GM19328 (cell line): ENCODE measurements around the gene PPIL4.
"Not testable (repeated sequence)": the region's sequence is repeated elsewhere in the genome, so short reads cannot be mapped to it uniquely, and the experiment has no call there.

ENCODE experiments used
- ATAC-seq: cut with Tn5 transposase; IDR thresholded peaks from one replicate; pipeline ENCODE4 v1.9.1; 2021; ENCODE audit warnings: mild to moderate bottlenecking, moderate library complexity; ENCODE audit not compliant: unreplicated experiment

PPIL4 gene

DNA sequence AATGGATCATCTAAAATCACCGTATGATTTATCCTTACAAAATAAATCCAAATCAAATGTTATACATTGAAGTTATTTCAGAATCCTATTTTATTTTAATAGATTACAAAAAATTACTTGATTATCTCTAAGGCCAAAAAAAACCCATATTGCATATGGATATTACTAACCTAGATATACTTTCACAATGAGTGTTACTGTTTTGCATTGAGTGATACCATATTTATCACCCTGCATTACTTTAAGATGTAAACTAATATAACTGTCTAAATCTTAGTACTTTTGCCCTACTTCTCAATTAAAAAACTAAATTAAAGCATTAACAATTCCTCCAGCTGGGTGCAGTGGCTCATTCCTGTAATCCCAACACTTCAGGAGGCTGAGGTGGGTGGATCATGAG, 11.1 kb downstream of the PPIL4 start:
- ATAC-seq: no peak

DNA sequence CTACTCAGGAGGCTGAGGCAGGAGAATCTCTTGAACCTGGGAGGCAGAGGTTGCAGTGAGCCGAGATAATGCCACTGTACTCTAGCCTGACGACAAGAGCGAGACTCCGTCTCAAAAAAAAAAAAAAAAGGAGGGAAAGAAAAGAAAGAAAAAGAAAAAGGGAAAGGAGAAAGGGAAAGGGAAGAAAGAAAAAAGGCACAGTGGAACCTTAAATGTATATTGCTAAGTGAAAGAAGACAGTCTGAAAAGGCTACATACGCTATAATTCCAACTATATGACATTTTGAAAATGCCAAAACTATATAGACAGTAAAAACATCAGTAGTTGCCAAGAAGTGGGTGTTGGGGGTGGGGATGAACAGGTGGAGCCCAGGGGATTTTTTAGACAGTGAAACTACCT, 16.2 kb downstream of the PPIL4 start:
- ATAC-seq: no peak

DNA sequence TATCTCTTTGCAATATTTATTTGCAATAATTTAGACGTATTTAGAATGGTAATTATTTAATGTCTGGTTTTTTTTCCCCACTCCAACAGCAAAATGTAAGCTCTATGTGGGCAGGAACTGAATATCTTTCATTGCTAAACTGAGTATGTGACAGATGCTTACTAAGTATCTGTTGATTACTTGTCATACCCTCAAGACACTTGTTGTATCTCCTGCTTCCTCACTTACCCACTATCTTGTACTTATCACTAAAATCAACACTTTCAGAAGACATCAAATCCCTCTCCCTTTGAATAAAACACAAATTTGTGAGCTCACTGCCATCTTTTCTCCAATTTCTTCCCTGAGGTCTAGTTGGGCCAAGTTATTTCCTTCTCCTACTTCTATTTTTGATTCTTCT, 30.3 kb downstream of the PPIL4 start:
- ATAC-seq: no peak

DNA sequence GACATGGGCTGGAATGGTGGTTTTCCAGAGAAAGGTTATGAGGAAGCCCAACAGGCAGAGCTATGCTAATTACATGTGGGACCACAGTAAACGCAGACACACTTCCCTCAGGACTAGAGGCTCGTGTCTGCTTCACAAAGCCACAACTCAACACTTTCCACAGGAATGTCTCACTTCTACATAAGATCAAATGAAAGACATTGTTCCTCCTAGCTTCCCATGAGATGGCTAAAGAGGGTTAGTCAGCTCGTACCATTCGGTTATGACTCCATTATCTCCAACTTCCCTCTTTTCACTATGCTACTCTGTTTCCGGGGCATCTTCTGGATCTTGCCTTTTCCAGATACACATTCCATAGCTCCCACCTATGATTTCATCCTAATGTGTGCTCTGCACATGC, 31.9 kb downstream of the PPIL4 start:
- no peak for ATAC-seq

DNA sequence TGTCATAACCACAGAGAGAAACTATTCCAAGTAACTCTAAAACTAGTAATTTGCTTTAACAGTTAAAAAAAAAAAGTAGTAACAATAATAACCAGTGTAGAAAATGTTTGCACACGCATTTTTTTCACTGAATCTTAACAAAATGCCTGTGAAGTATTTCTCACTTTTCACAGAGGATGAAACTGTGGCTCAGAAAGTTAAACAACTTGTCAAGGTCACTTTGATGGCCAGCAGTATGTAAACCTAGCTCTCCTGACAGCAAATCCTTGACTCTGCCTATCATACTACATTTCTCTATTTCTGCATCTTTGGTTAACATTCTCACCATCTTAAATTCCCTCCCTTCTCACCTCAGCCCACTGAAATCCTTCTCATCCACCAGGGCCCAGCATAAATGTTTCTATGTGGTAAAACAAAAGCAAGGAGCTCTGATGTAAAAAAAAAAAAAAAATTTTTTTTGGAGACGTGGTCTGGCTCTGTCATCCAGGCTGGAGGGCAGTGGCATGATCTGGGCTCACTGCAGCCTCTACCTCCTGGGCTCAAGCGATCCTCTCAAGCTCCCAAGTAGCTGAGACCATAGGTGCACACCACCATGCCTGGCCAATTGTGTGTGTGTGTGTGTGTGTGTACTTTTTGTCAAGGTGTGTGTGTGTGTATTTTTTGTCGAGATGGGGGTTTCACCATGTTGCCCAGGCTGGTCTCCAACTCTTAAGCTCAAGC, 34.9 kb downstream of the PPIL4 start:
- no peak for ATAC-seq

DNA sequence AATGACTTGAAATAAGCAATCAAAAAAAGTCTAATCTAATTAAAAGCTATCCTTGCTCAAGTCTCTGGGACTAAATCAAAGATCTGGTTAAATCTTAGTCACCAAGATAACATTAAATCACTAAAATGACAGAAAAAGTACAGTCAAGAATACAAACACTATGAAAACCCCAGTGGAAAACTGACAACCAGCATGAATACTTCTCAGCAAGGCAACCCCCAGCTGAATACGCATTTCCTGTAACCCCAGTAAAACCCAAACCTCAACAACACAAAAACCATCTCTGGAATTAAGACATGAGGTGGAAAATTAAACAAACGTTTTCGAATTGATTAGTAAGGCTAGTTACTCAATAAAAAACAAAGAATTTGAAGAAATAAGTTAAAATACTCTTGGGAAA, 37.4 kb downstream of the PPIL4 start:
- ATAC-seq: no peak

DNA sequence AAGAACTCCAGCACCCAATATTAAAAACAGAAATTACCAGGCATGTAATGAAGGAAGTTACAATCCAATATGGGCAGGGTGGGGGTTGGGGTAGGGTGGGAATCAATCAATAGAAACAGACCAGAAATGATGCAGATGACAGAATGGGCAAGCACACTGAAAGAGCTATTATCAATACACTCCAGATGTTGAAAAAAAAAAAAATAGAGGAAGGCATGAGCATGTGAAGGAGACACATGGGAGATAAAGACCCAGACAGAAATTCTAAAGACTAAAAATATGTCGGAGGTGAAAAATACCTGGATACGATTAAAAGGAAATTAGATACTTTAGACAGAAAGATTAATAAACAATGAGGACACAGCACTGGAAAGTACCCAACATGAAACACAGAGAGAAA, 42.0 kb downstream of the PPIL4 start:
- no peak for ATAC-seq

DNA sequence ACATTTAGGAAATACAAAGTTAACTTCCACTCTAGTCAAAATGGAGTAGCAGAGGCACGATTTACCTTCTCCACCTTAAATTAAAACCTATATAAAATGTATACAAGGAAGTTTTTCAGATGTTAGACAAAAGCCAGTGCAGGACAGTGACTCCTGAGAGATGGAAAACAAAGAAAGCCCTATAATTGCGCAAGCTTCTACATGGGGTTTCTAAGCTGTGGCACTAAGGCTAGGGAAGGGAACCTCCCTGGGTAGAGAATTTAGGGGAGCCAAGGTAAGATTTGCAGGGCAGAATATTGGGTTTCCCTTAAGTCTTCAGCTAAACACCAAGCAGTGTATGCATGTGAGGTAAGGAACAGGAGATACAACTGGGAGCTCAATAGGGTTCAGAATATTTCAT, 42.6 kb downstream of the PPIL4 start:
- no peak for ATAC-seq

DNA sequence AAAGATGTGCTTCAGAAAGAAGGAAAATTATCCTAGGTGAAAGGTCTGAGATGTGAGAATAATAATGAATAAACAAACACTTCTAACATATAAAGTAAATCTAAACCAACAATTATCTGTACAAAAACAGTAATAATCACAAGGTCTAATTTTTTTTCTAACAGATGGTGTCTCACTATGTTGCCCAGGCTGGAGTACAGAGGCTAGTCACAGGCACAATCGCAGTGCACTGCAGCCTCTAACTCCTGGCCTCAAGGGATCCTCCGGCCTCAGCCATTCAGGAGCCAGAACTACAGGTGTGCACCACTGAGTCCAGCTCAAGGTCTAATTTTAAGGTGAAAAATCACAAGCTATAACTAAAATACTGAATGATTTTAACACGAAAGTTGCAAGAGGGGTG, 44.1 kb downstream of the PPIL4 start:
- no peak for ATAC-seq

DNA sequence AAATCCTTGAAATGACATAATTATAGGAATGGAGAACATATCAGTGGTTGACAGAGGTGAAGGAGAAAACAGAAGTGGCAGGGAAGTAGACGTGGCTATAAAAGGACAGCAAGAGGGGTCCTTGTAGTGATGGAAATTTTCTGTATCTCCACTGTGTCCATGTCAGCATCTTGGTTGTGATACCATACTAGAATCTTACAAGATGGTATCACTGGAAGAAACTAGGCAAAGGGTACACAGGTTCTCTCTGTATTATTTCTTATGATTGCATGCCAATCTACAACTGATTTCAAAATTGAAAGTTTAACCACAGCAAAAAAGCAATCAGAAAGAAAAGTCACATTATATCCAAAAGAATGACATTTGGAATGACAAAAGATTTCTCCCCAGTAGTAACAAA, 44.6 kb downstream of the PPIL4 start:
- ATAC-seq: no peak

DNA sequence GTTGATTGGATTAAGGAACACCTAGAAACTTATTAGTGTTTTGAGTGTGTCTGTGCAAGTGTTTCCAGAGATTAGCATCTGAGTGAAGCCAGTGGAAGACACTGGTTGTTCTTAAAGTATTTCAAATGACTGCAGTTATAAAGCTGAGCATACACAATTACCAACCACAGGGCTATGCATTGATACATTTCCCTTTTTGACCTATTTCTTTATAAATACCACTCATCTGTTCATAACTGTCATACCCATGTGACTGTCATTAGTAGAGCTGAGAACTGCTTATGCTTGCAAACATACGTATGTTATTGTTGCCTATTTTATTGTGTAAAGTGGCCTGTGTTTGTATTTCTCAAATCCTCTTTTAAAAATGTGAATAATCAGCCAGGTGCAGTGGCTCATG, 45.7 kb downstream of the PPIL4 start:
- no peak for ATAC-seq

DNA sequence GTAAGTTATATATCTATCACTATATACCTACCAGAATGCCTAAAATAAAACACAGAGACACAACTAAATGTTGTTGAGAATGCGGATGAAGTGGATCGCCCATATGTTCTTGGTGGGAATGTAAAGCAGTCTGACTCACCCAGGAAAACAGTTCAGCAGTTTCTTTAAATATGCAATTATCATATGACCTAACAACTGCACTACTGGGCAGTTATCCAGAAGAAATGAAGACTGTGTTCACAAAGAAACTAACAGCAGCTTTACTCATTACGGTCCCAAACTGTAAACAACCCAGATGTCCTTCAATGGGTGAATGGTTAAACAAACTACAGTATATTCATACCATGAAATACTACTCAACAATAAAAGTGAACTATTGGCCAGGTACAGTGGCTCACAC, 46.8 kb downstream of the PPIL4 start:
- ATAC-seq: no peak

DNA sequence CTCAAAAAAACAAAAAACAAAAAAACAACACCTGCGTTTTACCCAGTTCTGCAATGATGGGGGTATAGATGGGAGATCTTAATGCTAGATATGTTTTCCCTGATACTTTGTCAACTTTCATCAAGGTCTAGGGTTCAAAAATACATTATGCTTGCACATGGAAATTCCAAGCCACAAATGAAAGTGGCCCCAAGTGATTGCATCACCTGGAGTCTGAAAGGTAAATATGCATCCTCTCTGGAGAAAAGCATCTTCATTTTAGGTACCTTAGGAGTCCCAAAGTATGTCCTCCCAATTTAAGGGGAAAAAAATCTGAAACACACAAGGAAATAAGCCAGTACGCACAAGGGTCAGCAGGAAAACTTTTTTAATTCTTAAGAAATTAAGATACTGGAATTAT, 48.5 kb downstream of the PPIL4 start:
- no peak for ATAC-seq

DNA sequence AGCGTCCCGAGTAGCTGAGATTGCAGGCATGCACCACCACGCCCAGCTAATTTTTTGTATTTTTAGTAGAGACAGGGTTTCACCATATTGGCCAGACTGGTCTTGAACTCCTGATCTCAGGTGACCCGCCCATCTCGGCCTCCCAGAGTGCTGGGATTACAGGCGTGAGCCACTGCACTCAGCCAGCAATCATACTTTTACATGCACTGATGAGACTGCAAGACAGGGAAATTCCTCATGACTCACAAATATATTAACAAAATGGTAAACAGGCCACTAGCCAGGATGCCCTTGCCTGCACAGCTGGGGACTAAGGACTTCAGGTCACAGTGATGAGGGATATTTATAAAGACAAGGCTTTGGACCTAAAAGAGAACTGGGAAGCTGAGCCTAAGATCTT, 49.2 kb downstream of the PPIL4 start:
- not testable (repeated sequence) for ATAC-seq

DNA sequence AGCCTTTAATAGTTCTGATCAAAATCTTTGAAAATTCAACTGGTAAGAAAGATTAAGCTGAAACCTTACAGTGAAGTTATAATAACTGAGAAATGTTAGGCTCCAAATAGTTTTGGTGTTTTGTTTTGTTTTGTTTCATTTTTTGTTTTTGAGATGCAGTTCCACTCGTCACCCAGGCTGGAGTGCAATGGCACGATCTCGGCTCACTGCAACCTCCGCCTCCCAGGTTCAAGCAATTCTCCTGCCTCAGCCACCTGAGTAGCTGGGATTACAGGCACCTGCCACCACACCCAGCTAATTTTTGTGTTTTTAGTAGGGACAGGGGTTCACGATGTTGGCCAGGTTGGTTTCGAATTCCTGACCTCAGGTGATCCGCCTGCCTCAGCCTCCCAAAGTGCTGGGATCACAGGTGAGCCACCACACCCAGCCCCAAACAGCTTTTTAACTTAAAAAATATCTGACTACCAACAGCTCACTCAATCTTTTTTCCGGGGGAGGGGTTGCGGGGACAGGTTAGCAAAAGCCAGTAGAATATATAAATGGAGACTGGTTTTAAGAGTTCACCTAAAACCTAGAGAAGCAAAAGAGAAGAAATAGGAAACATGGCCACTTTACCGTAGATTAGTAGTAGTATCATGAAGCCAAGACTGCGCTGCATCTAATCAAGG, 50.4 kb downstream of the PPIL4 start:
- ATAC-seq: not testable (repeated sequence)

DNA sequence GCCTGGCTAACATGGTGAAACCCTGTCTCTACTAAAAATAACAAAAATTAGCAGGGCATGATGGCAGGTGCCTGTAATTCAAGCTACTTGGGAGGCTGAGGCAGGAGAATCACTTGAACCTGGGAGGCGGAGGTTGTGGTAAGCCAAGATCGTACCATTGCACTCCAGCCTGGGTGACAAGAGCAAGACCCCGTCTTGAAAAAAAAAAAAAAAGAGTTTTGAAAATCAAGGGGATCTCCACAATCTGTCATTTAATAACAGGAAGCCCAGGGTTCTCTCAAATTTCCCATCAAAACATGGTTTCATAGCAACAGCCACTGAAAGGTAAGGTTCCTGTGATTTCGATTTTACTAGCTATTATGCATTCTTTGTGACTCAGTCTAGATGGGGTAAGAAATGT, 51.0 kb downstream of the PPIL4 start:
- ATAC-seq: not testable (repeated sequence)

DNA sequence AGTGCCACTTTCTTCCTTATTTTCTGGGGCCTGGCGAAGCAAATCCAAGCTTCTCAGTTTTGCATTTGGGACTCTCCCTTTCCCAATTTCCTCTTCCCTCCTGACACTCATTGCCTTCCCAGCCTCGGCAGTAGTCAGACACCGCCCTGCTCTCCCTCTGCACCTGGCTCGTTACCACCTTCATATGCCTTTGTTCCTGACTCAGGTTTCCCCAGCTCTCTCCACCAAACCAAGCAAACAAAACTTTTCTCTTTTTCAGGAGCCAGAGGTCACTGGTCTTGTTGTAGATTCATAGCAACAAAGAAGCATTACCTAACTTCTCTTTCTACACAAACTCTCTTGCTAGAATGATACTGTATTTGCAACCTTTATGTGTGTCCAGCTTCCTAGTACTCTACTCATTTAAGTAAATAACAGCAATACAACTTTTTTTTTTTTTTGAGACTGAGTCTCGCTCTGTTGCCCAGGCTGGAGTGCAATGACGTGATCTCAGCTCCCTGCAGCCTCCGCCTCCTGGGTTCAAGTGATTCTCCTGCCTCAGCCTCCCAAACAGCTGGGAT, 52.0 kb downstream of the PPIL4 start:
- ATAC-seq: no peak

DNA sequence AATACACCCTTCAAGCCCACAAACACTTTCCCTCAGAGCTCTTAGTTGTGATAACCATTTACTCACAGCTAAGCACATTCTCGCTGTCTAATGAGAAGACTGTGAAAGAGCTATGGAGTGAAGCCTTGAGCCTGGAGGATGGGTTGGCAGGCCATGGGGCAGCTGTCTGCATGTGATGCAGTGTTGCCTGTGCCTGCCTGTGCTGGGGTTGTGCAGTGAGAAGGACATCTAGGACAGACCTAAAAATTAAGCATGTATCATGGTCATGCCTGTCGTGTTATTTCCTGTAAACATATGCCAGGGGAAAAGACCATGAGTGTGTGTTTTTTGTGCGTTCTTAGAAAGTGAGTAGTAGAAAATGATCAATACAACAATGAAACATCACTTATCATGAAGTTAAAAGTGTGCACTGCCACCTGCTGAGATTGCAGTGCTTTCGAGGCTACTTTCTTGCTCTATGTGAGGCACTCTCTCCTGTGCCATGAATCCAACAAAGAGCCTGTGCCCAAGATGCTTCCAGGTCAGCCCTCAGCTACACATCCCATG, 53.0 kb downstream of the PPIL4 start:
- ATAC-seq: no peak

DNA sequence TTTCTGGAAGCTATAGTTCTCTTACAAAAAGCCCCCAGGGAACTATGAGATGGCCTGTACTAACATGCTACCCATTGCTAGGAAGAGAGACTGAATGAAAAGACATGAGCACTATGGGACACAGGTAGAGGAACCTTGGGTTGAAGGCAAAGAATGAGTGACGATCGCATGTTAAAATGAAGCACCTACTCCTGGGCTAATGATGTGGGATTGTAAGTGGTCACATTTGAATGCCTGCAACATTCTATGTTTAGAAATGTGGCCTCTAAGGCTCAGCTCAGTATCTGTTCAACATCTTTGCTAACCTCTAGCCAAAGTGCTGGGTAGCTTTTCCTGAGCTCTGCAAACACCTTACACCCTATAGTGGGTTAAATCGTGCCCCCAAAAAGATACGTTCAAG, 55.9 kb downstream of the PPIL4 start:
- ATAC-seq: no peak

DNA sequence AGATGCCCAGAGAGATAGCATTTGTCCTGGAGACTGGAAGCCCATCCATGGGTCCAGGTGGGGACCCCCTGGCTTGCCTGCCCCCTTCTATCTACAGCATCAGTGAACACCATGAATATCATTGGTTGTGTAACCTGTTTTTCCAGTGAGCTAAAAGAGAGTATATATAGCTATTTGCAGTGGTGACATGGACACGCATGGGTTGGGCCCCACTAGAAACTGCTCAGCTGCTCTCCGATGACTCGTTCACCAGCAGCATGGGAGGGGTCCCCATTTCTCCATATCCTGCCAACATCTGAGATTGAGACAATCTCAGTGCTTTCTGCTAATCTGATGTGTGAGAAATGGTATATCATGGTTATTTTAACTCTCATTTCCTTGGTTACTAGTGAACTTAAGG, 57.0 kb downstream of the PPIL4 start:
- ATAC-seq: no peak

DNA sequence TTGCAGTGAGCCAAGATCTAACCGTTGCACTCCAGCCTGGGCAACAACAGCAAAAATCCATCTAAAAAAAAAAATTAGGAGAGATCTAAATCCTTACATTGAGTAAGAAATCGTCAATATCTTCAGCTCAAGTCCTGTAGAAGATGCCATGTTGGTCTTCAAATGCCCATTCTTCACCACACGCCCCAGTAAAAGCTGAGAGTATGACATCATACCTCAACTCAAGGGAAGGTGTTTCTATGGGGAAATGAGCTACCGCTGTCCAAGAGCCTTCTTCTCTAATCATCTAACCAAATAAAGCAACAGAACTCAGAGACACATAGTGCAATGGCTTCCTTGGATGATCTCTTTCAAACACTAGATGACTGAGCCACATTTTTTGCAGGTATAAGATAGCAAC, 58.5 kb downstream of the PPIL4 start:
- no peak for ATAC-seq
